ENCODE results near the gene HIPK4. TPM values are rescaled to one million over a fixed set of nuclear protein-coding genes. Genes with fewer than 3 reads are reported as not detected.

HIPK4 gene
- total and polyA plus RNA-seq, 5 experiments from 2014 or later, result 0.18 to 0.19 TPM; not detected in 3

DNA sequence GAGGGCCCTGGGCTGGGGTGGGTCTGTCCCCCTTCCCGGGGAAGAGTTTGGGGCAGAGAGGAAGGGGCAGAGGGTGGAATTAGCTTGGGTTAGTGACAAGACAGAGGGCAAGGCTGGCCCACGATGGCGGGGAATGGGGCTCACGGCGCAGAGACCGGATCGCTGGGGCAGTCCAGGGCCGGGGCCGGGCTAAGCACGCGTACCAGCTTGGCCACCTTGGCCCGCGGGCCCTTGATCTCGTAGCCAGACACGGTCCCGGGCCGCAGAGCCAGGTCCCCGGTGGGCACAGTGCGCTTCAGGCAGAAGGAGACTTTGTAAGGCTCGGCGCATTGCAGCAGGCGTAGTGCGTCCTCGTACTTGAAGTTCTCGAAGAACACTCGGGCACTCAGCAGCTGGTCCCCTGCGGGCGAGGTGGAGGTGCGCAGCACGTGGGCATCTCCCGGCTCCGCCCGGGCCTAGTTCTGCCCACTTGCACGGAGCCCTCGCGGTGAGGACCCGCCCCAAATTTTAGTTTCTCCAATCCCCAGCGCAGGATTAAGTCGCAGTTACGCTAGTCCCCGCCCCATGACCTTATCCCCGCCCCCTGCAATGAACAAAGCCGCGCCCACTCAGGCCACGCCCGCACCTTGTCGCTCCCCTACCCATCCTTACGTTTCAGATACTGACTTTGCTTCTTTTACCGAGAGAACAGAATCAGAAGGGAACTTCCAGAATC is 8.6 kb upstream of the HIPK4 start:
- peaks cover 13 to 23% (median 17%) of the 10 kb centered on the region in 4 donors for H3K4me1 Mint-ChIP-seq
- no peaks in the 10 kb centered on the region for H3K36me3 Mint-ChIP-seq
- POLR2A ChIA-PET, result interaction anchor here (0.5 to 1.4 kb wide), 3 partner anchors 22 to 38 kb away, joined by 3 to 10 read pairs (median 3); partner anchors contain the start of gene SERTAD1
- peak overlapping the region in 7 of 10 donors; percentile 8 to 44 (median 23) for H3K4me3 Mint-ChIP-seq
- peak overlapping the region in 5 of 10 donors; percentile 13 to 44 (median 22) for H3K27ac Mint-ChIP-seq
- ATAC-seq (peak; percentile 84 to 86), DNase-seq (peak; percentile 15 to 82 (median 60))
- no peaks in the 10 kb centered on the region for H3K27me3 Mint-ChIP-seq
- H3K9me3 Mint-ChIP-seq, result no peaks in the 10 kb centered on the region

DNA sequence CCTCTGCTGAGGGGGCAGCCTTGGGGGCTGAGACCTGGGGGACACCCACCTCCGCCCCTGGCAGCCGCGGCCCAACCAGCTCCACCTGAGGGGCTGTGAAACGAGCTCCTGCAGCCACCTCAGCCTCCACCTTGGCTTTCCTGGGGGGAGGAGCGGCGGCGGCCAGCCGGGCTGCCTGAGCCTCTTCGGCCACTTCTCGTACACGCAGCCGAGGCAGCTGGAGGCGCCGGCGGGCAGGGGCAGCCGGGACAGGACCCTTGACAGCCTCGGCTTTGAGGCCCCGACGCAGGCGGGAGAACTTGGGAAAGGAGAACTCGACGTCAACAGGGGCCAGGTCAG is 7.6 kb upstream of the HIPK4 start:
- no peaks in the 10 kb centered on the region for H3K27me3 Mint-ChIP-seq
- no peaks in the 10 kb centered on the region for H3K36me3 Mint-ChIP-seq
- no peak overlapping the region for H3K27ac Mint-ChIP-seq
- H3K4me3 Mint-ChIP-seq, result no peak overlapping the region
- no peak for DNase-seq
- H3K9me3 Mint-ChIP-seq, result no peaks in the 10 kb centered on the region
- no peak for ATAC-seq
- H3K4me1 Mint-ChIP-seq, result peaks cover 7 to 19% (median 12%) of the 10 kb centered on the region in 4 donors
- POLR2A ChIA-PET, result no interaction called here

DNA sequence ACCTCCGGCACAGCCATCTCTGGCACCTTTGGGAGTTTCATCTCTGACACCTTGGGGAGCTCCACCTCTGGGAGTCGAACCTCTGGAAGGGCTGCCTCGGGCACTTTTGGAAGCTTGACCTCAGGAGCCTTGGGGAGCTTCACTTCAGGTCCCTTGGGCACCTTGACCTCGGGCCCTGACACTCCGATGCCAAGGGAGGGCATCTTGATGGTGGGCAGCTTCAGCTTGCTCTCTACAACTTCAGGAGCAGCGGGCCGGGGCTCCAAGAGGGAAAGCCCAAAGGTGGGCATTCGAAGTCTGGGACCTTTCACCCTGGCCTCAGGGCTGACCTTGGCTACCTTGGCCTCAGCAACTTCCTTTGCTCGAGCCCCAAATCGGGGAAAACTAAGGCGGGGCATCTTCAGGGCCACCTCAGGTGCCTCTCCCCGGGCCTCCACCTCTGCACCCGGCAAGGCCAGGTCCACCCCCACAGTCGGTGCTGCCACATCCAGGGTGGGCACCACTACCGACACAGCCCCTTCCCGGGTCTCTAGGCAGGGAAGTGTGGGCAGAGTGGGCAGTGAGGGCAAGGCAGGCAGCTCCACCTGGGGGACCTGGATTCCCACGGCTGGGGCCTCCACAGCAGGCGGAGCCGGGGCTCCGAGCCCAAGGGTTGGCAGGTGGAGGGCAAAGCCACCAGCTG is 7.0 kb upstream of the HIPK4 start:
- H3K27ac Mint-ChIP-seq, result no peak overlapping the region
- POLR2A ChIA-PET, result no interaction called here
- DNase-seq, result peak in 1 of 10 donors; percentile 52
- ATAC-seq, result no peak
- H3K9me3 Mint-ChIP-seq, result no peaks in the 10 kb centered on the region
- H3K4me1 Mint-ChIP-seq, result peaks cover 7 to 19% (median 12%) of the 10 kb centered on the region in 4 donors
- H3K27me3 Mint-ChIP-seq, result no peaks in the 10 kb centered on the region
- no peak overlapping the region for H3K4me3 Mint-ChIP-seq
- H3K36me3 Mint-ChIP-seq, result no peaks in the 10 kb centered on the region

DNA sequence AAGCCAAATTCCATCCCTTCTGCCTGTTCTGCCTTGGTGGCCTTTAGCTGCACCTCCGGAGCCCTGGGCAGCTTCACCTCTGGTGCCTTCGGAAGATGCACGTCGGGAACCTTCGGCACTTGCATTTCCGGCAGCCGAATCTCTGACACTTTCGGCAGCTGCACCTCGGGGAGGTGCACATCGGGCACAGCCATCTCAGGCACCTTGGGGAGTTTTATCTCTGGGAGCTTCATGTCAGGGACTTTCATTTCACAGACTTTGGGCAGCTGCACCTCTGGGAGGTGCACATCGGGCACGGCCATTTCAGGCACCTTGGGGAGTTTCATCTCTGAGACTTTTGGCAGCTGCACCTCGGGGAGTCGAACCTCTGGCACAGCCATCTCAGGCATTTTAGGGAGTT is 6.0 kb upstream of the HIPK4 start:
- no peaks in the 10 kb centered on the region for H3K27me3 Mint-ChIP-seq
- ATAC-seq (no peak), DNase-seq (no peak)
- H3K27ac Mint-ChIP-seq, result peak overlapping the region in 1 of 10 donors; percentile 41
- no peak overlapping the region for H3K4me3 Mint-ChIP-seq
- no peaks in the 10 kb centered on the region for H3K9me3 Mint-ChIP-seq
- POLR2A ChIA-PET, result interaction anchor here (2.4 kb wide), 1 partner anchor 8 kb away, joined by 13 read pairs; no protein-coding TSS in a partner anchor
- peaks cover 4 to 14% (median 12%) of the 10 kb centered on the region in 4 donors for H3K4me1 Mint-ChIP-seq
- no peaks in the 10 kb centered on the region for H3K36me3 Mint-ChIP-seq

DNA sequence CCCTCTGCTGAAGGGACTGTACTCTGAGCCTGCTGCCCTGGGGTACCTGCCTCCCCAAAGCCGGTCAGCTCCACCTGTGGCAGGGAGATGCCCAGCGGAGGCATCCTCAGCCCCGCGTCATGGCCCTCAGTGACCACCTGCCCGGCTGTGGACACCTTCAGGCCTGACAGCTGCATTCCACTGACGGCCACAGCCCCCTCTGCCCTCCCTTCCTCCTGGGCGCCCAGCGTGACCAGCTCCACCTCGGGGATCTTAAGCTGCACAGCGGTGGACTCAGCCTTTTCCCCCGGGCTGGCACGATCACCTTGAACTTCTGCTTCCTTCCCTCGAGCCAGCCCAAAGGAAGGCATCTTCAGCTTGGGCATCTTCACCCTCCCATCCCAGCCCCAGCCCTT is 4.8 kb upstream of the HIPK4 start:
- Mint-ChIP-seq H3K36me3 (no peaks in the 10 kb centered on the region), H3K9me3 (no peaks in the 10 kb centered on the region), H3K27me3 (no peaks in the 10 kb centered on the region), H3K4me1 (peaks cover 4 to 11% (median 9%) of the 10 kb centered on the region in 4 donors), H3K27ac (no peak overlapping the region), H3K4me3 (no peak overlapping the region)
- no peak for DNase-seq
- no peak for ATAC-seq
- POLR2A ChIA-PET, result interaction anchor here (2.4 kb wide), 1 partner anchor 9 kb away, joined by 13 read pairs; no protein-coding TSS in a partner anchor

DNA sequence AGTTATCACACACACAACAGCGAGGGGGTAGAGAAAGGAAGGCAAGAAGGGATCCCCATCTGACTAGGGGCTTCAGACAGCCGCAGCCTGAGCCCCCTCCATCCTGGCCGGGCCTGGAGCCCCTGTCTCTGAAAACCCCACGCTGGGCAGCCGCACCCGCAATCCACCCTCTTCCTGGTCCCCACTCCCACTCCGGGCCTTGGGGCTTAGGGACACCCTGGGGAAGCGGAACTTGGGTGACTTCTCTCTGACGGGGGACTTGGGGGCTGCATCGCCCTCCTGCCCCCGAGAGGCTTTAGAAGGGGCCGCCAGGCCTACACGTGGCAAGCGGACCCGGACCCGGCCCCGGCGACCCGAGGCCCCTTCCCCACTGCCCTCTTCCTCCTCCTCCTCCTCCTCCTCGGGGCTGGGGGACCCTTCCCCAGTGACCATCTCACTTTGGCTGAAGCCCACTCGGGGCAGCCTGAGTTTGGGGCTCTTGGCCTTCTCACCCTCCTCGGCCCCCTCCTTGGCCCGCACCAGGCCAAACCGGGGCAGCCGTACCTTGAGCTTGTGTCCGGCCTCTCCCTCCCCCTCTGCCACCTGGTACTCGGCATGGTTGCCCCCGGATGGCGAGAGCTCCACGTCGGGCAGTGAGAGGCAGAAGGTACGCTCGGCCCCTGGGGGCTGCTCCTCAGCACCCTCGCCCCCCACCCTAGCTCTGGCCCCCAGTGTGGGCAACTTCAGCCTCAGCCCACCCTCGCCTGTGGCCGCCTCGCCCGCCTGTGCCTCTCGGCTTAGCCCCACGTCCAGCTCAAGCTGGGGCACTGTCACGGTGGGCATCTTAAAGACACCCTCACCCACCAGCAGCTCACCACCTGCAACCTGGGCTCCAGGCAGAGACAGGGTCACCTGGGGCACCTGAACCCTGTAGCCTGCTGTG is 4.2 kb upstream of the HIPK4 start:
- H3K27ac Mint-ChIP-seq, result no peak overlapping the region
- POLR2A ChIA-PET, result interaction anchor here (2.4 kb wide), 1 partner anchor 10 kb away, joined by 13 read pairs; no protein-coding TSS in a partner anchor
- no peaks in the 10 kb centered on the region for H3K9me3 Mint-ChIP-seq
- DNase-seq, result peak in 1 of 10 donors; percentile 59
- no peaks in the 10 kb centered on the region for H3K27me3 Mint-ChIP-seq
- peaks cover 3 to 6% (median 4%) of the 10 kb centered on the region in 4 donors for H3K4me1 Mint-ChIP-seq
- no peak for ATAC-seq
- no peaks in the 10 kb centered on the region for H3K36me3 Mint-ChIP-seq
- H3K4me3 Mint-ChIP-seq, result no peak overlapping the region

DNA sequence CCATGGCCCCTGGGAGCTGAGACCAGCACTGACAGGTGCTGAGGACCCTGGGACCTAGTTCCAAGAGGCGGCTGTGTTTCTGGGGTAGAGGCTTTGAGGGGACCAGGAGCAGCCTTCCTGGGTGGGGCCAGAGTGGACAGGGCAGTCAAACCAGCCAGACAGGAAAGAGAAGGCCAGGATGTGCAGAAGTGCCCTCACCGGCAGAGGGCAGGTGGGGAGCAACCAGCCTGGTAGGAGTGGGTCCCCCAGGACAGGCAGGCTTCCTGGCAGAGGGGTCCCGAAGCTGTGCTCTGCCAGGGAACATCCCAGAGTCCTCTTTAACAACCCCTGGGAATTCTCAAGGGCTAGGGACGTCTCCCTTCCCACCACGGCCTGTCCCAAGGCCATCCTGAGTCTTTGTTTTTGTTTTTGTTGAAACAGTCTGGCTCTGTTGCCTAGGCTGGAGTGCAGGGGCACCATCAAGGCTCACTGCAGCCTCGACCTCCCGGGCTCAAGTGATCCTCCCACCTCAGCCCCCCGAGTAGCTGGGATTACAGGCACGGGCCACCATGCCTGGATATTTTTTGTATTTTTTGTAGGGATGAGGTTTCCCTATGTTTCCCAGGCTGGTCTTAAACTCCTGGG is 3.0 kb upstream of the HIPK4 start:
- Mint-ChIP-seq H3K36me3 (no peaks in the 10 kb centered on the region), H3K4me1 (no peaks in the 10 kb centered on the region), H3K27me3 (no peaks in the 10 kb centered on the region), H3K9me3 (no peaks in the 10 kb centered on the region), H3K4me3 (no peak overlapping the region), H3K27ac (peak overlapping the region in 2 of 10 donors; percentile 51 to 62)
- DNase-seq (no peak), ATAC-seq (no peak)
- POLR2A ChIA-PET, result no interaction called here

DNA sequence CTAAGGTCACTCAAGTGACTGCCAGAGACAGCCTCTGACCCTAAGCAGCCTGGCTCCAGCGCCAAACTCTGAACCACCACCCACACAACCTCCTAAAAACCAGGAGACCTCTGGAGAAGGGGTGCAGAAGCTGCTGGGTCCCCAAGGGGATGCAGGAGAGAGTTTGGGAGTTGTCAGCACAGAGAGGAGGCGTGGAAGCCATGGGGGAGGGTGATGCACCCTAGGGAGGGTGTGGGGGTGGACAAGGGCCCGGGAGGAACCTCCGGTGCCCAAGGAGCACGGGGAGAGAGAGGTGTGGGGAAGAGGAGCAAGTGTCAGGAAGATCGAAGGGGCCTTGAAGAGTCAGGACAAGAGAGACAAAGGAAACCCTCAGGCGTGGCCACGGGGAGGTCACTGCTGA is 2.1 kb upstream of the HIPK4 start:
- H3K9me3 Mint-ChIP-seq, result no peaks in the 10 kb centered on the region
- no peaks in the 10 kb centered on the region for H3K36me3 Mint-ChIP-seq
- peaks cover 0 to 1% (median 0%) of the 10 kb centered on the region in 4 donors for H3K4me1 Mint-ChIP-seq
- DNase-seq, result no peak
- peaks cover 0 to 1% (median 0%) of the 10 kb centered on the region in 5 donors for H3K27me3 Mint-ChIP-seq
- POLR2A ChIA-PET, result no interaction called here
- peak overlapping the region in 1 of 10 donors; percentile 43 for H3K27ac Mint-ChIP-seq
- H3K4me3 Mint-ChIP-seq, result no peak overlapping the region
- no peak for ATAC-seq

DNA sequence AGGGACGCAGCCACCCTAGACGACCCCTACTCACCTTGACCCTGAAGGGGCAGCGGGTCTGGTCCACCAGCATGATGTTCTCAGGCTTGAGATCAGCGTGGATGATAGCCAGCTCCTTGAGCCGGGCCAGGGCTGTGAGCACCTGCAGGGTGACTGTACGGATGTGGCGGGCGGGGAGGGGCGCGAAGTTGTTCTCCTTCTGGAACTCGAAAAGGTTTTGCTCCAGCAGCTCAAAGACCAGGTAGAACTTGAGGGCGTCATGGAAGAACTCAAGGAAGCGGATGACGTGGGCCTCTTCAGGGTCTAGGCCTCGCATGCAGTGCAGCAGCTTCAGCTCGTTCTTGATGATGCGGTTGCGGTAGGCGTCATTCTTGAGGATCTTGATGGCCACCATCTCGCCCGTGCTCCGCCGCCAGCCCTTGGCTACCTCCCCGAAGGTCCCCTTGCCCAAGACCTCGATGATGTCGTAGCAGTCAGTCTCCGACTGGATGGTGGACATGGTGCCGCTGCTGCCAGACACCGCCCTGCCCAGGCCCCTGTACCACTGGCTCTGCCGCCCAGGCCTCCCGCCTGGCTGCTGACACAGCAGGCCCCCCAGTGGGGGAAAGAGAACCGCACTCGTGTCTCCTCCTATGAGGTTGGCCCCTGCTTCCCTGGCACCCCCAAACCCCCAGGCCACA is 437 bp downstream of the HIPK4 start:
- Mint-ChIP-seq H3K27me3 (peaks cover 0 to 3% (median 0%) of the 10 kb centered on the region in 5 donors), H3K4me3 (no peak overlapping the region), H3K4me1 (peaks cover 0 to 6% (median 0%) of the 10 kb centered on the region in 4 donors), H3K9me3 (no peaks in the 10 kb centered on the region), H3K27ac (peak overlapping the region in 1 of 10 donors; percentile 55), H3K36me3 (no peaks in the 10 kb centered on the region)
- ATAC-seq (no peak), DNase-seq (no peak)
- POLR2A ChIA-PET, result interaction anchor here (0.6 to 0.9 kb wide), 2 partner anchors 26 to 37 kb away, joined by 3 read pairs; no protein-coding TSS in a partner anchor

DNA sequence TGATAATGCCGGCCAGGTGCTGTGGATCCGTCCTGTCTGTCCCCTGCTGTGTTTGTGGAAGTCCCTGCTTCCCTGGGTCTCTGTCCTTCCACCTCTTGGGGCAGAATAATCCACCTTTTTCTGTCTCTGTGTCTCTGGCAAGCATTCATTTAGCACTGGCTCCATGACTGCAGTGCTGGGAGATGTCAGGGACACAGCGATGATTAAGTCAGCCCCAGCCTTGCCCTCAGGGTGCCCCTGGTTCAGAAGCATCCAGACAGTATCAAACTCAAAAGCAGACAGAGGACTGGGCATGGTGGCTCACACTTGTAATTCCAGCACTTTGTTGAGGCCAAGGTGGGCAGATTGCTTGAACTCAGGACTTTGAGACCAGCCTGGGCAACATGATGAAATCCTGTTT is 1.5 kb downstream of the HIPK4 start:
- POLR2A ChIA-PET, result interaction anchor here (0.6 kb wide), 2 partner anchors 36 to 981 kb away, joined by 3 to 4 read pairs; no protein-coding TSS in a partner anchor
- peaks cover 0 to 6% (median 0%) of the 10 kb centered on the region in 4 donors for H3K4me1 Mint-ChIP-seq
- ATAC-seq (no peak), DNase-seq (no peak)
- no peak overlapping the region for H3K4me3 Mint-ChIP-seq
- peaks cover 0 to 3% (median 0%) of the 10 kb centered on the region in 5 donors for H3K27me3 Mint-ChIP-seq
- H3K9me3 Mint-ChIP-seq, result no peaks in the 10 kb centered on the region
- H3K36me3 Mint-ChIP-seq, result no peaks in the 10 kb centered on the region
- H3K27ac Mint-ChIP-seq, result no peak overlapping the region

DNA sequence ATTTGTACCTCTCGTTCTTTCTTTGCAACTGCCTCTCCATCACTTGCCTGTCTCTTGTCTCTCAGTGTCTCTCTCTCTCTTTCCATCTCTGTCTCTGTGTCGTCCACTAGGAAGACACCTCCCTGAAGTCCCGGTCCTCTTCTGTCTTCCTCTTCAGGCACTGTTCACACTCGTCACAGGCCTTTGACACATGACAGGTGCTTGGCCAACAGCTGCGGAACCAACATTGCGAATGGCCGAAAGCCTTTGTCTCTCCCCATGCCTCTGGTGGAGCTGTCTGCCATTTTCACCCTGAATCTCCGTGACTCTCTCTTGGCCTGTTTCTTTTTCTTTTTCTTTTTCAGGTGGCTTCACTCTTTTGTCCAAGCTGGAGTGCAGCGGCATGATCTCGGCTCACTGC is 2.8 kb downstream of the HIPK4 start:
- no peak for ATAC-seq
- Mint-ChIP-seq H3K27me3 (peaks cover 0 to 3% (median 0%) of the 10 kb centered on the region in 5 donors), H3K9me3 (no peaks in the 10 kb centered on the region), H3K27ac (peak overlapping the region in 1 of 10 donors; percentile 38), H3K4me3 (no peak overlapping the region), H3K4me1 (peaks cover 0 to 6% (median 0%) of the 10 kb centered on the region in 4 donors), H3K36me3 (no peaks in the 10 kb centered on the region)
- DNase-seq, result no peak
- POLR2A ChIA-PET, result no interaction called here

Data from naive thymus-derived CD8-positive, alpha-beta T cell (primary cell).